Right atrium auricular region (tissue), 2 donors: ENCODE measurements around the gene NALCN. TPM values are rescaled to one million over a fixed set of nuclear protein-coding genes. Genes with fewer than 3 reads are reported as not detected.

Experiments used
- DNase-seq: peaks from one replicate; pipeline ENCODE4 v3.0.0-alpha.2; 2019; ENCODE audit warnings: low spot score
- H3K27ac ChIP-seq, 2 donors: fragments of 200-600 bp; sonication (generic); 1 replicate in 1 of 2; 2 replicates in 1 of 2; pipeline ENCODE4 v1.5.1; 2016 to 2019
- H3K27me3 ChIP-seq, 2 donors: fragments of 200-600 bp; sonication (generic); one replicate each; pipeline versions ENCODE4 v1.5.1 to v1.6.0; 2017 to 2019
- H3K36me3 ChIP-seq: fragments of 200-600 bp; sonication (generic); one replicate; pipeline ENCODE4 v1.5.1; 2016
- H3K4me1 ChIP-seq, 2 donors: fragments of 200-600 bp; sonication (generic); one replicate each; pipeline versions ENCODE4 v1.5.1 to v1.6.0; 2017 to 2019
- H3K4me3 ChIP-seq, 2 donors: fragments of 200-600 bp; sonication (generic); 1 replicate in 1 of 2; 2 replicates in 1 of 2; pipeline ENCODE4 v1.5.1; 2017 to 2019; ENCODE audit warnings: mild to moderate bottlenecking in 1 of 2, moderate library complexity in 1 of 2
- H3K9me3 ChIP-seq, 2 donors: fragments of 200-600 bp; sonication (generic); one replicate each; pipeline ENCODE4 v1.5.1; 2019
- total RNA-seq, 2 donors: library from RNA; depleted of rRNA; stranded (reverse); fragments of >200 nt; gene quantifications; one replicate each; pipeline ENCODE4 v1.1.0, GENCODE V29; 2016
- TF ChIP-seq, protein P1 (sequence below), 2 donors: fragments of 200-600 bp; sonication (generic); IDR thresholded peaks; one replicate each; pipeline ENCODE4 v1.5.1; 2019; ENCODE audit warnings: antibody characterized with exemption in 2 of 2

Gene NALCN
- total RNA-seq, 2 donors from 2014 or later, result 6.2 to 21.1 TPM

DNA sequence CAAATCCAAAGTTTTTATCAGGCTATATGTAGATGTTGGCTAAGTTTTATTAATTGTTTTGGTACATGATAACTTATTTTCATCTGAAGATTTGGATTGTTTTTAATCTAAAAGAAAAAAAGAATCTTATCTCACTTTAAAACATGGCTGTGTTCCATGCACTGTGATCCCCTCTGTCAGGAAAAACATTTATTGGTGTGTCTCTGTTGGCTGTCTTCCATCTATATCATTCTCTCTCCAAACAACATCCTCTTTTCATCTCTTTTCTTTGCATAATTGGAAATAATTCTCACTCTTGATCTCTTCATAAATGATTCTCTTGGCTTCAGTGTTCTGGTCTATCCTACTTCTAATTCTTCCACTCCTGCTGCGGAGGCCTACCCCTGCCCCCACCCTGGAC lies 4.2 kb downstream of the NALCN start:
- Histone ChIP-seq H3K4me3 (no peak overlapping the region), H3K9me3 (no peaks in the 10 kb centered on the region), H3K36me3 (no peaks in the 10 kb centered on the region), H3K4me1 (peaks cover 0 to 22% of the 10 kb centered on the region in 2 donors), H3K27me3 (no peaks in the 10 kb centered on the region), H3K27ac (no peak overlapping the region)
- no peak for DNase-seq
- TF ChIP-seq, protein P1, sequence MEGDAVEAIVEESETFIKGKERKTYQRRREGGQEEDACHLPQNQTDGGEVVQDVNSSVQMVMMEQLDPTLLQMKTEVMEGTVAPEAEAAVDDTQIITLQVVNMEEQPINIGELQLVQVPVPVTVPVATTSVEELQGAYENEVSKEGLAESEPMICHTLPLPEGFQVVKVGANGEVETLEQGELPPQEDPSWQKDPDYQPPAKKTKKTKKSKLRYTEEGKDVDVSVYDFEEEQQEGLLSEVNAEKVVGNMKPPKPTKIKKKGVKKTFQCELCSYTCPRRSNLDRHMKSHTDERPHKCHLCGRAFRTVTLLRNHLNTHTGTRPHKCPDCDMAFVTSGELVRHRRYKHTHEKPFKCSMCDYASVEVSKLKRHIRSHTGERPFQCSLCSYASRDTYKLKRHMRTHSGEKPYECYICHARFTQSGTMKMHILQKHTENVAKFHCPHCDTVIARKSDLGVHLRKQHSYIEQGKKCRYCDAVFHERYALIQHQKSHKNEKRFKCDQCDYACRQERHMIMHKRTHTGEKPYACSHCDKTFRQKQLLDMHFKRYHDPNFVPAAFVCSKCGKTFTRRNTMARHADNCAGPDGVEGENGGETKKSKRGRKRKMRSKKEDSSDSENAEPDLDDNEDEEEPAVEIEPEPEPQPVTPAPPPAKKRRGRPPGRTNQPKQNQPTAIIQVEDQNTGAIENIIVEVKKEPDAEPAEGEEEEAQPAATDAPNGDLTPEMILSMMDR (IDR thresholded peaks at IDR 0.05), result no peak

DNA sequence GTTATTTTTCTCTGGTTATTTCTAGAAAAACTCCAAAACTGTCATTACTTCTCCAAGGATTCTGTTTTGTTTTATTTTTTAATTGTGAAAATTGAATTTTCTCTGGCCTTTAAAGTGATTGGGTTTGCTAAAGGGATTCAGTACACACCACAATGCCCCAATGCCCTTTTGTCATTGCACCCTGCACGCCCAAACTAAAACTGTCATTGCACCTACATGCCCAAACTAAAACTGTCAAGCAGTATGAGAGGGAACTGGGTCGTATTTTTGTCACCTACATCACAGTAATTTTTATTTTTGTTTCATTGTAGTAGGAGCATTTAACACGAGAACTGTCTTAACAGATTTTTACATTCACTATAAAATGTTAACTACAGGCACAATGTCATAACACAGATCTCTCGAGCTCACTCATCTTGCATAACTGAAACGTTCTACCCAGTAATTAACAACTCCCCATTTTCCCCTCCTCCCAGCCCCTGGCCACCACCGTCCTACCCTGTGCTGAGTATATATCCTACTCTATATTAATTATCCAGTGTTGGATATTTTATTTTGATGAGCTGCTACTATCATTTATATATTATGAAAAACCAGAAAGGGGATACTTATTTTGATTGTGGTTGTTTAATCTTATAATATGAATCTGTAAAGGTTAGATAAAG lies 7.2 kb downstream of the NALCN start:
- H3K36me3 ChIP-seq, result no peaks in the 10 kb centered on the region
- no peak overlapping the region for H3K4me3 ChIP-seq
- no peaks in the 10 kb centered on the region for H3K27me3 ChIP-seq
- no peaks in the 10 kb centered on the region for H3K9me3 ChIP-seq
- DNase-seq, result no peak
- H3K4me1 ChIP-seq, result peaks cover 0 to 15% of the 10 kb centered on the region in 2 donors
- TF ChIP-seq, protein P1 (IDR thresholded peaks at IDR 0.05), result no peak
- H3K27ac ChIP-seq, result peak overlapping the region in 1 of 2 donors; percentile 63

DNA sequence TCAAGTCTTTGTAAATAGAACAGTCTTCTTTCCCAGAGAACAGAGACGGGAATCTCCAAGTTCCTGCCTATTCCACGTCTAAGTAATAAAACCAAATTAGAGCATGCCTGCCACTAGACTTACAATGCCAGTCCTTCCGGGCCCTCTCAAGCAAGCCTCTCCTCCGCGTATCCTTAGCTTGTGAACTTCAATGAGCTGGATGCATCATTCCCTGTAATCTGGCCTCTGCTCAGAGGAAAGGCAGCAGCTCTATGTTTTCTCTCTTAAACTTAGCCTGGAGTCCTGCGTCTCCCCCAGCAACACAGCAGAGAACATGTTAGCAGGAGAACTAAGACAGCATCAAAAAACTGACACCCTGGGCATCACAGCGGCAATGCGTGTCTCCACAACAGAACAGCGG lies 8.2 kb downstream of the NALCN start:
- H3K4me1 ChIP-seq, result peaks cover 0 to 15% of the 10 kb centered on the region in 2 donors
- no peak overlapping the region for H3K4me3 ChIP-seq
- no peak for DNase-seq
- H3K27ac ChIP-seq, result no peak overlapping the region
- H3K36me3 ChIP-seq, result no peaks in the 10 kb centered on the region
- no peaks in the 10 kb centered on the region for H3K27me3 ChIP-seq
- H3K9me3 ChIP-seq, result no peaks in the 10 kb centered on the region
- TF ChIP-seq, protein P1 (IDR thresholded peaks at IDR 0.05), result no peak

DNA sequence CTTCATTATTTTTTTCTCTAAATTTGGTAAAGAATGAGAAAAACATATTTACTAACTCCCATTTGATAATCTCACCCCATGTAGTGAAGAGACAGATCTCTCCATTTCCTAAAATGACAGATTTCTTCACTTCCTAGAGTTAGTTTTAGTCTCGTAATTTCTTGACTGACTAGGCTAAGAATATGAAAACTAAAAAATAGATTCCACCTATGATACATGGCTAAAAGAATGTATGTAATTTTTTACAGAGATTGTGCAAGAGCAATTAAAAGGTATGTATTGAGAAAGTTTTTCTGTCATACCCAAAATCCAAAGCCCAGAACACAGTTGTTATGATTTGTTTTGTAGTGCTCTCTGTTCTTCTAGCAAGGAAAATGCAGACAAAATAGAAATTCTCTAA lies 9.5 kb downstream of the NALCN start:
- Histone ChIP-seq H3K4me1 (peaks cover 0 to 15% of the 10 kb centered on the region in 2 donors), H3K9me3 (no peaks in the 10 kb centered on the region), H3K4me3 (no peak overlapping the region), H3K27ac (no peak overlapping the region), H3K27me3 (no peaks in the 10 kb centered on the region), H3K36me3 (no peaks in the 10 kb centered on the region)
- DNase-seq, result no peak
- TF ChIP-seq, protein P1 (IDR thresholded peaks at IDR 0.05), result no peak

DNA sequence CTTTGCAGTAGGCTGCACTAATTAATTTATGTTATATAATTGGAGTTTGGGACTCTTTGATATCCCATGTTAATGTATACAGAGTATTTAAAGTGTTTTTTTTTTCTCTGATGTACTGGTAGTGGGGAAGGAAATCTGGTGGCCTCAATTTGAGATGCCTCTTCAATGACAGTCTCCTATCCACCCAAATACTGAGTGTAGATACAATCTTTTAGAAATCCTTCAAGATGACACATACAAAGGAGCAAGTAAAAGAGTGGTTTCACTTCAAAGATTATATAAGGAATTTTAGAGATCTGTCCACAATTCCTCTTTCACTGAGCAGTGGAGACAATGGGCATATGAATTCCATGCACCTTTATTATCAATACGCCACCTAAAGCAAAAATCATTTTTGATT lies 15.1 kb downstream of the NALCN start:
- no peak for DNase-seq
- Histone ChIP-seq H3K4me3 (no peak overlapping the region), H3K27me3 (no peaks in the 10 kb centered on the region), H3K4me1 (no peaks in the 10 kb centered on the region), H3K36me3 (no peaks in the 10 kb centered on the region), H3K27ac (no peak overlapping the region), H3K9me3 (no peaks in the 10 kb centered on the region)
- TF ChIP-seq, protein P1 (IDR thresholded peaks at IDR 0.05), result no peak

DNA sequence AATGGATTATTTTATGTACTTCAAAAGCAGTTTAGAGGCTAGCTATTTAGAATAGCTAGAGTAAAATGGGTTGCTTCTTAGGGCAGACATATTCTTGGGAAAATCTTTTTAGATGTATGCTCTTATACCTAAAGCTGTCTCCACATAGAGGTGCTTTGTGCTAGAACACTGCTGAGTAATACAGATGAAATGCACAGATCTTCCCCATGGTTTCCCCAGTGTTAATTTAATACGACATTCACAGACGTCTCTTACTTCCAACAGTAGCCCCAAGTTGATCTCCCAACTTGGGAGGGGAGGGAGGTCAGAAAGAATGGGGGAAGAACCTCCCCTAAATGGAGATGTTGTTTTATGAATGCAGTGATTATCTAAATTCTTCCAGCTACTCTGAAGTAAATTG lies 16.9 kb downstream of the NALCN start:
- H3K9me3 ChIP-seq, result no peaks in the 10 kb centered on the region
- no peaks in the 10 kb centered on the region for H3K27me3 ChIP-seq
- no peaks in the 10 kb centered on the region for H3K4me1 ChIP-seq
- no peak for DNase-seq
- no peak overlapping the region for H3K27ac ChIP-seq
- H3K4me3 ChIP-seq, result no peak overlapping the region
- H3K36me3 ChIP-seq, result no peaks in the 10 kb centered on the region
- TF ChIP-seq, protein P1 (IDR thresholded peaks at IDR 0.05), result no peak
